CD1c-positive myeloid dendritic cell (primary cell): Measurements from ENCODE around the gene TRIM51.
"Not testable (repeated sequence)": the region's sequence is repeated elsewhere in the genome, so short reads cannot be mapped to it uniquely, and the experiment has no call there.

ENCODE experiments used
- DNase-seq: peaks from one replicate; pipeline ENCODE4 v3.0.0-alpha.2; 2016; ENCODE audit errors: extremely low spot score

TRIM51 gene

GRCh38 chr11:55882997-55883396 lies at the start of gene TRIM51:
TRIM51 (plus strand) TSS chr11:55883297; CDS start chr11:55885429, 2,132 bp downstream.
- not testable (repeated sequence) for DNase-seq

GRCh38 chr11:55838452-55838851 lies 44.6 kb upstream of the TRIM51 start, which contains the start of gene OR5D16:
OR5D16 (plus strand) TSS chr11:55838752; CDS start chr11:55838752, 0 bp downstream.
- no peak for DNase-seq

GRCh38 chr11:55847453-55847852 lies 35.6 kb upstream of the TRIM51 start:
- no peak for DNase-seq

GRCh38 chr11:55849037-55849436 lies 34.1 kb upstream of the TRIM51 start:
- DNase-seq, result no peak

GRCh38 chr11:55852141-55852540 lies 31.0 kb upstream of the TRIM51 start:
- DNase-seq, result no peak

- no peak for DNase-seq
These were observed 28.4 kb upstream of the TRIM51 start for GRCh38 chr11:55854704-55855103.

- DNase-seq, result not testable (repeated sequence)
These were observed 15.7 kb upstream of the TRIM51 start for GRCh38 chr11:55867354-55867753.

- not testable (repeated sequence) for DNase-seq
These were observed 10.4 kb upstream of the TRIM51 start for GRCh38 chr11:55872731-55873130.

- not testable (repeated sequence) for DNase-seq
These were observed 10.0 kb upstream of the TRIM51 start for GRCh38 chr11:55873146-55873545.

- not testable (repeated sequence) for DNase-seq
These were observed 1.9 kb downstream of the TRIM51 start for GRCh38 chr11:55884995-55885394.

GRCh38 chr11:55885481-55885880 lies 2.4 kb downstream of the TRIM51 start:
- DNase-seq, result not testable (repeated sequence)

GRCh38 chr11:55895216-55895615 lies 12.1 kb downstream of the TRIM51 start:
- no peak for DNase-seq

GRCh38 chr11:55902308-55902707 lies 19.2 kb downstream of the TRIM51 start:
- no peak for DNase-seq

GRCh38 chr11:55914482-55914881 lies 31.4 kb downstream of the TRIM51 start, which contains the start of gene OR5W2:
OR5W2 (minus strand) TSS chr11:55914582; CDS start chr11:55914582, 0 bp downstream.
- no peak for DNase-seq

GRCh38 chr11:55920537-55920936 lies 37.4 kb downstream of the TRIM51 start:
- DNase-seq, result no peak

- DNase-seq, result no peak
These were observed 53.2 kb downstream of the TRIM51 start, which contains the start of gene OR5I1 for GRCh38 chr11:55936300-55936699. OR5I1 (minus strand) TSS chr11:55936400; CDS start chr11:55936400, 0 bp downstream.
